HEK293 (cell line): ENCODE measurements around the gene DAPP1.

Experiments
- CTCF ChIP-seq: fragments of 450-650 bp; formaldehyde crosslinking; IDR thresholded peaks from 2 replicates; pipeline ENCODE4 v1.5.1; 2016; ENCODE audit warnings: missing biosample characterization, missing genetic modification characterization
- GLI4 ChIP-seq: fragments of 450-650 bp; formaldehyde crosslinking; IDR thresholded peaks from 2 replicates; pipeline ENCODE4 v1.5.1; 2016; ENCODE audit warnings: missing biosample characterization, missing genetic modification characterization
- PRDM10 ChIP-seq: fragments of 450-650 bp; formaldehyde crosslinking; IDR thresholded peaks from 2 replicates; pipeline ENCODE4 v1.5.1; 2016; ENCODE audit warnings: missing biosample characterization, missing genetic modification characterization
- PRDM4 ChIP-seq: fragments of 450-650 bp; formaldehyde crosslinking; IDR thresholded peaks from 2 replicates; pipeline ENCODE4 v1.5.1; 2017; ENCODE audit warnings: missing biosample characterization, missing genetic modification characterization
- ZBTB26 ChIP-seq: fragments of 450-650 bp; formaldehyde crosslinking; optimal IDR thresholded peaks from 2 replicates; pipeline ENCODE3; 2016; ENCODE audit warnings: missing biosample characterization, mild to moderate bottlenecking, missing genetic modification characterization
- ZBTB44 ChIP-seq: fragments of 450-650 bp; IDR thresholded peaks from 2 replicates; pipeline ENCODE4 v1.5.1; 2018; ENCODE audit warnings: missing biosample characterization, mild to moderate bottlenecking, missing genetic modification characterization
- ZNF10 ChIP-seq: fragments of 450-650 bp; formaldehyde crosslinking; IDR thresholded peaks from 2 replicates; pipeline ENCODE4 v1.5.1; 2017; ENCODE audit warnings: missing biosample characterization, missing genetic modification characterization
- ZNF639 ChIP-seq: fragments of 450-650 bp; formaldehyde crosslinking; IDR thresholded peaks from 2 replicates; pipeline ENCODE4 v1.5.1; 2016; ENCODE audit warnings: missing biosample characterization, missing genetic modification characterization

GRCh38 chr4:99868126-99868596 lies 51.5 kb downstream of the DAPP1 start:
- TF ChIP-seq ZNF10 (tag by site-specific recombination) (no peak), ZBTB26 (tag by site-specific recombination) (no peak), ZNF639 (tag by site-specific recombination) (no peak), CTCF (no peak), PRDM4 (tag by site-specific recombination) (no peak), GLI4 (tag by site-specific recombination) (no peak), PRDM10 (tag by site-specific recombination) (no peak), ZBTB44 (tag by site-specific recombination) (no peak)
